ENCODE results near the gene TBC1D12.

GRCh38 chr10:94443549-94443948 is 41.2 kb downstream of the TBC1D12 start:
- no peak for TF ChIP-seq CTCF (IDR thresholded peaks at IDR 0.05)
- no peak for TF ChIP-seq POLR2A (IDR thresholded peaks at IDR 0.05)

All from uterus (tissue), 2 donors.